ENCODE measurements around the gene OR4D5.

The OR4D5 gene

GRCh38 chr11:123939317-123939716, at the start of gene OR4D5:
TSS of gene OR4D5 (plus strand) at chr11:123939617. CDS start at chr11:123939617, 0 bp downstream.
- DNase-seq, result no peak

DNA sequence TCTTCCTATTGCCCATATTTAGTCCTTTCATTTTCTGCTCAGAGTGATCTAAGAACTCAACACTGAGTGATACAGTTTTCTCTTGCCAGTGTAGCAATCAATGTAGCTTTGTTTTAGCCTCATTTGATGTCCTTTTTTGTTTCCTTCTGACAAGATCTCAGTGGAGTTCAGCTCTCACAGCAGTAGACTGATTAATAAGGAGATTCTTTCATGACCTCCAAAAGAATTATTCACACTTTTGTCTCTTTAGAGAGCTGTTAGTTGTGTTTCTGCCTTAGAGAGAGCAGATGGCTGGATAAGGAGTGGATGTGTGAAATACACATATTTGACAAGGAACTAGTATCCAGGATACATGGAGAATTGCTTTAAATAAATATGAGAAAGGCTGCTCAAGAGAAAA, 47.4 kb upstream of the OR4D5 start:
- DNase-seq, result no peak

DNA sequence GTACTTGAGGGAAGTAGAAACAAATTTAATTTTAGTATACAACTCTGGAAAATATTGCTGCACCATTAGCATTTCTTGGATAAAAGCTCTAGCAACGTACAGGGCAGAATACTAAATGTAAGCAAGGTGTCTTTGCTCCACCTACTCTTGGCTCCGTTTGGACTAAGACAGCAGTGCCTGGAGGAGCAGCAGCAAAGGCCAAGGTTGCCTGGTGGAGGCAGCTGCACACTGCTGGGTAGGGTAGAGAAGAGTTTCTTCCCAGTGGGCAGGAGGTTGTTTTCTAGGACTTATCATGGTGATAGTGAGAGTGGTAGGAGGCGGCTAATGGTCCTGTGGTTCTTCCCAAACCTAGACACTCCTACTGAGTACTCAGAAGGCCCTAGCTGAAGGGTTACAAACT, 39.6 kb upstream of the OR4D5 start:
- no peak for DNase-seq

GRCh38 chr11:123901867-123902266, 37.5 kb upstream of the OR4D5 start, which contains the start of gene OR8D4:
TSS of gene OR8D4 (plus strand) at chr11:123902167. CDS start at chr11:123906432, 4,265 bp downstream.
- no peak for DNase-seq

GRCh38 chr11:123903932-123904331, 35.5 kb upstream of the OR4D5 start:
- no peak for DNase-seq

DNA sequence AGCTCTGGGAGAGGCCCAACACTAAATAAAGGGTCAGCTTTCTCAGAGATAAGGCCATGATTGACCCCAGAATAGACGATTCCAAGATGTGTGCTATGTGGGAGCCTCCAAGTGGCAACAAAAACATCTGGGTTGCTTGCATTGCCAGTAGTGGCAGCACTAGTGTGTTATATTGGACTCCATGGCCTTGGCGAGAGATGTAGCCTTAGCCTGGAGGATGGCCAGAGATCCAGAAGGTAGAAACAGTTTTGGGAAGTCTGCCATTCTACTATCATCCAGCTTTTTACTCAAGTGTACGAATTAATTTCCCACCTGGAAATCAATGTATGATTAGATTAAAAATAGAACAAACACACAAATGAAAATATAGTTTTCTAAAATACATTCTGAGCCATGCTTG, 34.5 kb upstream of the OR4D5 start:
- DNase-seq, result no peak

DNA sequence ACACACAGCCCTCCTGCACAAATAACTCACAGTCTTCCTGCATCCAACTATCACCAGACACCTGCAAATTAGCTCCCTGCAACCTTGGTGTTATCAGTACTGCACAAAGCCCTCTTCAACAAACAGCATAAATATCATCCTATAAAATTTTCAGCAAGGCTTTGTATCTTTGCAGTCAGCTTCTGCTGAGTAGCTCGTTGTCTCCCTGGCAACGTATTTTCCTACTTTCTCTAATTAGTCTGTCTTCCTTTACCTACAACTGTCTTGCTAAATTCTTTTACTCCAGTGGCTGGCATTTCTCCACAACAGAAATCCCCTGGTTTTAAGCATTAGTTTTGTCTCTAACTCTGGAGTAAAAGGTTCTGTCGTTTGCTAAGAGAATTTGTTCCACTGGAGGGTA, 33.6 kb upstream of the OR4D5 start:
- DNase-seq, result no peak

- DNase-seq, result no peak
These were observed 18.5 kb upstream of the OR4D5 start for GRCh38 chr11:123920943-123921342.

DNA sequence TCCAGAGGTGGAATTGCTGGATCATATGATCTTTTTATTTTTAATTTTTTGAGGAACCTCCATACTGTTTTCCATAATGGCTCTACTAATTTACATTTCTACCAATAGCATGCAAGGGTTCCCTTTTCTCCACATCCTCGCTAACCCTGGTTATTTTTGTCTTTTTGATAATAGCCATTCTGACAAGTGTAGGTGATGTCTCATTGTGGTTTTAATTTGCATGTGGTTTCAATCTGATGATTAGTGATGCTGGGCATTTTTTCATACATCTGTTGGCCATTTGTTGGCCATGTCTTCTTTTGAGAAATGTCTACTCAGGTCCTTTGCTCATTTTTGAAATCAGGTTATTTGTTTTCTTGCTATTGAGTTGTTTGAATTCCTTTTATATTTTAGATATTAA, 15.4 kb upstream of the OR4D5 start:
- DNase-seq, result no peak

GRCh38 chr11:123942413-123942812, 3.0 kb downstream of the OR4D5 start:
- DNase-seq, result no peak

DNA sequence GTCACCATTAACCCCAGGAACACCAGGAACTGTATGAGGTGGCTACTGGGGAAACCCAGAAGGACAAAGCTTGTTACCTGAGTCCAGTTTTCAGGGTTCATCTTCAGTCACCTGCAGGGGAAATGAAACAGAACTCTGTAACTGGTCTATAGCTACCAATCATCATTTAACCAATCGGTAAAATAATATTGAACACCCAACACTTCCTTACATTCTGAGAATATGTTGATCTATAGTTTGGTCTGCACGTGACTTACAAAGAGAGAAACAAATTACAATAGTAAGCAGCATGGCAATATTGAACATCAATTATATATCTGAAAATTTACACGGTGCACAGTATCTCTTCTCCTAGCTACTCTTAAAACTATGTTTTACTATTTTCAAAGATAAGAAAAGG, 4.3 kb downstream of the OR4D5 start, which contains the start of gene OR6T1:
Gene OR6T1, minus strand, starts transcription at position 101 of the 400 bp plus-strand sequence. Its CDS starts 0 bp downstream, at position 101.
- DNase-seq, result no peak

DNA sequence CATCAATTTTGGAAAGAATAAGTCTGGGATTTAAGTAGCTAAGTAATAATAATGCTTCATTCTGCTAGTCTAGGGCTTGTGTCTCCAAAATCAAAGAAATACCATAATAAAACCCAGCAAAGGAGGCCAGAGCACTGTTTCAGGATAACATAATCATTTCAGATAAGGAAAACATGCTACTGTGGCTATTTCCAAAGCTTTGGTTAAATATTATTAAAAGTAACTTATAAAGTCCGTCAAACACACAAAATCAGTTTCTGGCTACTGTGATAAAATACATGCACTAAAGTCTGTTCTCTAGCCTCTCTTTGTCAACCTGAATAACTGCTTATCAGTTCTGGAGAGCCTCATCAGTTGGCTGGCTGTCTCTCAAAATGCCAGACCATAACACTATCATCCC, 5.7 kb downstream of the OR4D5 start:
- no peak for DNase-seq

- DNase-seq, result no peak
These were observed 17.3 kb downstream of the OR4D5 start for GRCh38 chr11:123956752-123957151.

GRCh38 chr11:123973816-123974215, 34.4 kb downstream of the OR4D5 start:
- DNase-seq, result no peak

DNA sequence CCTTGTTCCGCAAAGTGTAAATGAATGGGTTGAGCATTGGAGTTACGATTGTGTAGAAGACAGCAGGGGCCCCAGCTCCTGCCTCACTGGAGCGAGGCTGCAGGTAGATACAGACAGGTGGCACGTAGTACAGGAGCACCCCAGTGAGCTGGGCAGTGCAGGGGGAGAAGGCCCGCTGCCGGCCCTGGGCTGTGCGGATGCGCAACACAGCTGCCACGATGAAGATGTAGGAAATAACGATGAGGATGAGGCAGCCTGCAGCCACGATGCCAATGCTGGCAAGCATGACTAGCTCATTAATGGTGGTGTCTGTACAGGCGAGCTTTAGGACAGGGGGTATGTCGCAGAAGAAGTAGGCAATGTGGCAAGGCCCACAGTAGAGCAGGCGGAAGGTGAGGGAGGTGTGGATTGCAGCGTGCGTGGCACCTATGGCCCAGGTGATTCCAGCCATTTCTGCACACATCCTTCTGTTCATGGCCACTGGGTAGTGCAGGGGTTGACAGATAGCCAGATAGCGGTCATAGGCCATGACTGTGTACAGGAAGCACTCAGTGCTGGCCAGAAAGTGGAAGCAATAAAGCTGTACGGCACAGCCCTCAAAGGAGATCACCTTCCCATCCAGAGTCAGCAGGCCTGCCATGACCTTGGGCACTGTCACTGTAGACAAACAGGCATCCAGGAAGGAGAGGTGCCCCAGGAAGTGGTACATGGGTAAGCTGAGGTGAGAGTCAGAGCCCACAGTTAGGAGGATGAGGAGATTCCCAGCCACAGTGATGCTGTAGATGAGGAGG, 37.5 kb downstream of the OR4D5 start:
- no peak for DNase-seq

- no peak for DNase-seq
These were observed 38.4 kb downstream of the OR4D5 start, which contains the start of gene OR10S1 for GRCh38 chr11:123977731-123978347. TSS of gene OR10S1 (minus strand) at chr11:123977781. CDS start at chr11:123977664, 117 bp downstream.

- no peak for DNase-seq
These were observed 39.9 kb downstream of the OR4D5 start for GRCh38 chr11:123979311-123979710.
